Ishikawa (cell line): ENCODE results near the gene SNRPB.

Experiments used
- CEBPB ChIP-seq: IDR thresholded peaks from 2 replicates; pipeline ENCODE4 v1.6.1; 2012
- EP300 ChIP-seq: IDR thresholded peaks from 2 replicates; pipeline ENCODE4 v1.6.1; 2012; ENCODE audit warnings: borderline replicate concordance
- FOXM1 ChIP-seq: IDR thresholded peaks from 2 replicates; pipeline ENCODE4 v1.6.1; 2012; ENCODE audit warnings: low read depth, borderline replicate concordance
- RAD21 ChIP-seq: IDR thresholded peaks from 2 replicates; pipeline ENCODE4 v1.6.1; 2012; ENCODE audit warnings: low read depth
- REST ChIP-seq: IDR thresholded peaks from 2 replicates; pipeline ENCODE4 v1.6.1; 2012; ENCODE audit warnings: low read depth, mild to moderate bottlenecking
- TAF1 ChIP-seq: IDR thresholded peaks from 2 replicates; pipeline ENCODE4 v1.6.1; 2012; ENCODE audit warnings: low read depth, mild to moderate bottlenecking
- TCF12 ChIP-seq: IDR thresholded peaks from 2 replicates; pipeline ENCODE4 v1.6.1; 2012; ENCODE audit warnings: low read depth
- YY1 ChIP-seq: IDR thresholded peaks from 2 replicates; pipeline ENCODE4 v1.6.1; 2012; ENCODE audit warnings: low read depth
- ZBTB7A ChIP-seq: IDR thresholded peaks from 2 replicates; pipeline ENCODE4 v1.6.1; 2012; ENCODE audit warnings: low read depth

- no peak for TF ChIP-seq CEBPB
- no peak for TF ChIP-seq EP300
- no peak for TF ChIP-seq REST
- TF ChIP-seq RAD21: no peak
- TF ChIP-seq TAF1: no peak
- TF ChIP-seq ZBTB7A: no peak
- no peak for TF ChIP-seq TCF12
- no peak for TF ChIP-seq YY1
- TF ChIP-seq FOXM1: no peak
These were observed 9.8 kb upstream of the SNRPB start for GRCh38 chr20:2480381-2480780.
